SK-N-SH (cell line): ENCODE measurements around the gene LRMDA.

Source experiments
- ELF1 ChIP-seq: IDR thresholded peaks from 2 replicates; pipeline ENCODE4 v1.4.0; 2012
- EP300 ChIP-seq, 2 experiments: IDR thresholded peaks; 2 replicates each; pipeline versions ENCODE4 v1.4.0 to v1.6.1; 2012; ENCODE audit warnings: borderline replicate concordance in 1 of 2, low read depth in 1 of 2, low read length in 1 of 2
- EZH2phosphoT487 ChIP-seq: fragments of 200-600 bp; sonication (generic); IDR thresholded peaks from 2 replicates; pipeline ENCODE4 v1.6.1; 2017; ENCODE audit warnings: low read depth, mixed run types, mild to moderate bottlenecking, antibody characterized with exemption, moderate library complexity, borderline replicate concordance
- GATA2 ChIP-seq: sonication (generic); formaldehyde crosslinking; IDR thresholded peaks from 2 replicates; pipeline ENCODE4 v1.5.0; 2020; ENCODE audit warnings: mild to moderate bottlenecking, missing genetic modification reagents
- JUND ChIP-seq: IDR thresholded peaks from 2 replicates; pipeline ENCODE4 v1.4.0; 2012
- POLR2AphosphoS5 ChIP-seq: IDR thresholded peaks from 2 replicates; pipeline ENCODE4 v1.6.1; 2012; ENCODE audit warnings: low read depth, low read length
- RAD21 ChIP-seq: IDR thresholded peaks from 2 replicates; pipeline ENCODE4 v1.6.1; 2012; ENCODE audit warnings: mild to moderate bottlenecking, low read length
- SMC3 ChIP-seq: IDR thresholded peaks from 2 replicates; pipeline ENCODE4 v1.6.1; 2012; ENCODE audit warnings: low read depth, low read length, improper control_type of control experiment
- TAF1 ChIP-seq: IDR thresholded peaks from 2 replicates; pipeline ENCODE4 v1.6.1; 2012; ENCODE audit warnings: low read depth, mild to moderate bottlenecking, low read length, moderate library complexity, borderline replicate concordance
- YY1 ChIP-seq: IDR thresholded peaks from 2 replicates; pipeline ENCODE4 v1.4.0; 2012; ENCODE audit warnings: low read depth, mild to moderate bottlenecking
- TF ChIP-seq, protein P1 (sequence below): fragments of 200-600 bp; sonication (generic); IDR thresholded peaks from 2 replicates; pipeline ENCODE4 v1.6.1; 2017; ENCODE audit warnings: antibody characterized with exemption, mild to moderate bottlenecking, moderate library complexity
- TF ChIP-seq, protein P2 (sequence below): IDR thresholded peaks from 2 replicates; pipeline ENCODE4 v1.6.1; 2012; ENCODE audit warnings: mild to moderate bottlenecking, low read depth, low read length, moderate library complexity
- TF ChIP-seq, protein P3 (sequence below): IDR thresholded peaks from 2 replicates; pipeline ENCODE4 v1.4.0; 2012; ENCODE audit warnings: low read depth, borderline replicate concordance
- TF ChIP-seq, protein P4 (sequence below): IDR thresholded peaks from 2 replicates; pipeline ENCODE4 v1.4.0; 2012; ENCODE audit warnings: low read depth

DNA sequence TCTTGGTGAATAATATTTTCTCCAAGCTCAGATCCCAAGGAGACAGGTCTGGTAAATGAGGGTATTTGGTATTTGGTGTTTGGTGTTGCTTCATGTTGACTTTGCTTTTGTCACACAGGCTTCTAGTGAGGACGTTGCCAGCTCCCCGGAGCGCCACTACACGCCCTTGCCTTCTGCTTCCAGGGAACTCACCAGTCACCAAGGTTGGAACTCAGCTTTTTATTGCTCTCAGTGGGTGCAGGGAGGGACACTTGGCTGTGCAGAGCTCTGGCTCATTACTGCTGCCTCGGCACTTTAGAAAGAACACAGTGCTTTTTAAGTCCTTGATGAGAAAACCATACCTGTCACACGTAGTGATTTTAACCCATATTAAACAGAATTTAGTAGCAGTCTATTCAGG is 892.9 kb downstream of the LRMDA start:
- no peak for TF ChIP-seq GATA2
- no peak for TF ChIP-seq SMC3
- TF ChIP-seq, protein P1, sequence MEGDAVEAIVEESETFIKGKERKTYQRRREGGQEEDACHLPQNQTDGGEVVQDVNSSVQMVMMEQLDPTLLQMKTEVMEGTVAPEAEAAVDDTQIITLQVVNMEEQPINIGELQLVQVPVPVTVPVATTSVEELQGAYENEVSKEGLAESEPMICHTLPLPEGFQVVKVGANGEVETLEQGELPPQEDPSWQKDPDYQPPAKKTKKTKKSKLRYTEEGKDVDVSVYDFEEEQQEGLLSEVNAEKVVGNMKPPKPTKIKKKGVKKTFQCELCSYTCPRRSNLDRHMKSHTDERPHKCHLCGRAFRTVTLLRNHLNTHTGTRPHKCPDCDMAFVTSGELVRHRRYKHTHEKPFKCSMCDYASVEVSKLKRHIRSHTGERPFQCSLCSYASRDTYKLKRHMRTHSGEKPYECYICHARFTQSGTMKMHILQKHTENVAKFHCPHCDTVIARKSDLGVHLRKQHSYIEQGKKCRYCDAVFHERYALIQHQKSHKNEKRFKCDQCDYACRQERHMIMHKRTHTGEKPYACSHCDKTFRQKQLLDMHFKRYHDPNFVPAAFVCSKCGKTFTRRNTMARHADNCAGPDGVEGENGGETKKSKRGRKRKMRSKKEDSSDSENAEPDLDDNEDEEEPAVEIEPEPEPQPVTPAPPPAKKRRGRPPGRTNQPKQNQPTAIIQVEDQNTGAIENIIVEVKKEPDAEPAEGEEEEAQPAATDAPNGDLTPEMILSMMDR = no peak
- TF ChIP-seq POLR2AphosphoS5 = no peak
- no peak for TF ChIP-seq EZH2phosphoT487
- no peak for TF ChIP-seq YY1
- TF ChIP-seq, protein P2, sequence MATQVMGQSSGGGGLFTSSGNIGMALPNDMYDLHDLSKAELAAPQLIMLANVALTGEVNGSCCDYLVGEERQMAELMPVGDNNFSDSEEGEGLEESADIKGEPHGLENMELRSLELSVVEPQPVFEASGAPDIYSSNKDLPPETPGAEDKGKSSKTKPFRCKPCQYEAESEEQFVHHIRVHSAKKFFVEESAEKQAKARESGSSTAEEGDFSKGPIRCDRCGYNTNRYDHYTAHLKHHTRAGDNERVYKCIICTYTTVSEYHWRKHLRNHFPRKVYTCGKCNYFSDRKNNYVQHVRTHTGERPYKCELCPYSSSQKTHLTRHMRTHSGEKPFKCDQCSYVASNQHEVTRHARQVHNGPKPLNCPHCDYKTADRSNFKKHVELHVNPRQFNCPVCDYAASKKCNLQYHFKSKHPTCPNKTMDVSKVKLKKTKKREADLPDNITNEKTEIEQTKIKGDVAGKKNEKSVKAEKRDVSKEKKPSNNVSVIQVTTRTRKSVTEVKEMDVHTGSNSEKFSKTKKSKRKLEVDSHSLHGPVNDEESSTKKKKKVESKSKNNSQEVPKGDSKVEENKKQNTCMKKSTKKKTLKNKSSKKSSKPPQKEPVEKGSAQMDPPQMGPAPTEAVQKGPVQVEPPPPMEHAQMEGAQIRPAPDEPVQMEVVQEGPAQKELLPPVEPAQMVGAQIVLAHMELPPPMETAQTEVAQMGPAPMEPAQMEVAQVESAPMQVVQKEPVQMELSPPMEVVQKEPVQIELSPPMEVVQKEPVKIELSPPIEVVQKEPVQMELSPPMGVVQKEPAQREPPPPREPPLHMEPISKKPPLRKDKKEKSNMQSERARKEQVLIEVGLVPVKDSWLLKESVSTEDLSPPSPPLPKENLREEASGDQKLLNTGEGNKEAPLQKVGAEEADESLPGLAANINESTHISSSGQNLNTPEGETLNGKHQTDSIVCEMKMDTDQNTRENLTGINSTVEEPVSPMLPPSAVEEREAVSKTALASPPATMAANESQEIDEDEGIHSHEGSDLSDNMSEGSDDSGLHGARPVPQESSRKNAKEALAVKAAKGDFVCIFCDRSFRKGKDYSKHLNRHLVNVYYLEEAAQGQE = no peak
- no peak for TF ChIP-seq RAD21
- TF ChIP-seq, protein P3, sequence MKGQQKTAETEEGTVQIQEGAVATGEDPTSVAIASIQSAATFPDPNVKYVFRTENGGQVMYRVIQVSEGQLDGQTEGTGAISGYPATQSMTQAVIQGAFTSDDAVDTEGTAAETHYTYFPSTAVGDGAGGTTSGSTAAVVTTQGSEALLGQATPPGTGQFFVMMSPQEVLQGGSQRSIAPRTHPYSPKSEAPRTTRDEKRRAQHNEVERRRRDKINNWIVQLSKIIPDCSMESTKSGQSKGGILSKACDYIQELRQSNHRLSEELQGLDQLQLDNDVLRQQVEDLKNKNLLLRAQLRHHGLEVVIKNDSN = no peak
- TF ChIP-seq, protein P4, sequence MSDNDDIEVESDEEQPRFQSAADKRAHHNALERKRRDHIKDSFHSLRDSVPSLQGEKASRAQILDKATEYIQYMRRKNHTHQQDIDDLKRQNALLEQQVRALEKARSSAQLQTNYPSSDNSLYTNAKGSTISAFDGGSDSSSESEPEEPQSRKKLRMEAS = no peak
- no peak for TF ChIP-seq ELF1
- TF ChIP-seq TAF1 = no peak
- TF ChIP-seq JUND = no peak
- no peak for TF ChIP-seq EP300 (IDR thresholded peaks at IDR 0.05; ENCODE audit: borderline replicate concordance in 1 of 2, low read depth in 1 of 2, low read length in 1 of 2)
